ENCODE results near the gene ARID3A. TPM values are rescaled to one million over a fixed set of nuclear protein-coding genes. Genes with fewer than 3 reads are reported as not detected.

Gene ARID3A
- total and polyA plus RNA-seq, 2 of the 13 experiments (the other 11 are each of a cell fraction or from before 2014, with no cell fraction given): 71.3 to 77.9 TPM

GRCh38 chr19:926589-927350 lies 935 bp downstream of the ARID3A start (continued):
- no peak for TF ChIP-seq CSRNP2 (CRISPR knock-in tag; conservative IDR thresholded peaks at IDR 0.05; ENCODE audit: low read depth)
- TF ChIP-seq RAD51 (IDR thresholded peaks at IDR 0.05; ENCODE audit: borderline replicate concordance): no peak
- TF ChIP-seq SP4 (CRISPR knock-in tag; IDR thresholded peaks at IDR 0.05): 0 out of 2 replicates have a peak, but pooled peaks have one; percentile 49
- no peak for TF ChIP-seq ZNF724P (CRISPR knock-in tag; IDR thresholded peaks at IDR 0.05; ENCODE audit: borderline replicate concordance)
- TF ChIP-seq CENPX (CRISPR knock-in tag; IDR thresholded peaks at IDR 0.05): no peak
- TF ChIP-seq ZEB1 (IDR thresholded peaks at IDR 0.05; ENCODE audit: insufficient replicate concordance, low read depth): peak; percentile 26
- no peak for TF ChIP-seq BHLHE40 (IDR thresholded peaks at IDR 0.05; ENCODE audit: low read length)
- peak; percentile 27; the same call in 1 of the 2 replicates for TF ChIP-seq NCOA2 (CRISPR knock-in tag; IDR thresholded peaks at IDR 0.05)
- TF ChIP-seq ASH2L (IDR thresholded peaks at IDR 0.05; ENCODE audit: insufficient read length, low read depth, low read length): peak; percentile 20
- TF ChIP-seq ZNF605 (CRISPR knock-in tag; IDR thresholded peaks at IDR 0.05): no peak
- peak; percentile 35; the same call in 1 of the 2 replicates for TF ChIP-seq ZBTB25 (CRISPR knock-in tag; IDR thresholded peaks at IDR 0.05)
- no peak for TF ChIP-seq CBFB (CRISPR knock-in tag; IDR thresholded peaks at IDR 0.05)
- TF ChIP-seq CCAR2 (optimal IDR thresholded peaks at IDR 0.05; ENCODE audit: low read depth, low read length): no peak
- TF ChIP-seq ZMYM4 (CRISPR knock-in tag; IDR thresholded peaks at IDR 0.05): 0 out of 2 replicates have a peak, but pooled peaks have one; percentile 14
- TF ChIP-seq ZNF281 (CRISPR knock-in tag; IDR thresholded peaks at IDR 0.05; ENCODE audit: borderline replicate concordance): peak; percentile 83
- no peak for TF ChIP-seq GRHL1 (CRISPR knock-in tag; conservative IDR thresholded peaks at IDR 0.05)
- peak; percentile 96 for TF ChIP-seq AGO2 (optimal IDR thresholded peaks at IDR 0.05; ENCODE audit: low read depth, low read length)
- TF ChIP-seq TOPORS (CRISPR knock-in tag; IDR thresholded peaks at IDR 0.05): no peak
- no peak for TF ChIP-seq U2AF1 (optimal IDR thresholded peaks at IDR 0.05; ENCODE audit: low read depth, low read length)
- TF ChIP-seq HMGA1 (CRISPR knock-in tag; conservative IDR thresholded peaks at IDR 0.05): no peak
- TF ChIP-seq ADNP (CRISPR knock-in tag; IDR thresholded peaks at IDR 0.05): no peak

Data from HepG2 (cell line).